ENCODE results near the gene DPEP3. TPM values are rescaled to one million over a fixed set of nuclear protein-coding genes. Genes with fewer than 3 reads are reported as not detected.

DPEP3 gene
- total and polyA plus RNA-seq, 10 of the 15 experiments (the other 5 are each of a cell fraction or from before 2014, with no cell fraction given): not detected

GRCh38 chr16:67996666-67997065 lies 16.4 kb upstream of the DPEP3 start:
- H3K4me2 ChIP-seq (ENCODE audit: control insufficient read depth, insufficient read depth): no peak overlapping the region
- ATAC-seq (no peak), FAIRE-seq (no peak), DNase-seq (ENCODE audit: low read depth, low spot score) (no peak)
- in situ Hi-C loops (cut with MboI) (no loop called here), intact Hi-C loops (cut with micrococcal nuclease; ENCODE audit: unreplicated experiment) (no loop called here)
- no peaks in the 10 kb centered on the region for H3K27me3 ChIP-seq (replicated peaks in 1 of 2; ENCODE audit: control insufficient read depth in 2 of 2, insufficient read depth in 2 of 2, low read length in 1 of 2)
- no peaks in the 10 kb centered on the region for H4K20me1 ChIP-seq (ENCODE audit: control insufficient read depth, insufficient read depth)
- H3K9me3 ChIP-seq (replicated peaks; ENCODE audit: control insufficient read depth, insufficient read depth, low read length): no peaks in the 10 kb centered on the region
- ChIA-PET RAD21 (ENCODE audit: unreplicated experiment) (no interaction called here), CTCF (interaction anchor here (1.2 to 1.4 kb wide), 3 partner anchors 25 to 113 kb away, joined by 3 to 4 read pairs (median 3); no protein-coding TSS in a partner anchor), SMC1A (ENCODE audit: uncharacterized antibody, unreplicated experiment) (no interaction called here), POLR2A (interaction anchor here (0.7 kb wide), 1 partner anchor 1697 kb away, joined by 4 read pairs; no protein-coding TSS in a partner anchor)
- H3K79me2 ChIP-seq (ENCODE audit: control insufficient read depth, insufficient read depth, low read length): no peaks in the 10 kb centered on the region
- H3K4me1 ChIP-seq (ENCODE audit: control insufficient read depth, insufficient read depth, low read length): peaks cover 40% of the 10 kb centered on the region
- no peak overlapping the region for H3K9ac ChIP-seq (ENCODE audit: control insufficient read depth, insufficient read depth, low read length)
- TF ChIP-seq HCFC1 (IDR thresholded peaks at IDR 0.05; ENCODE audit: low read length): no peak
- no peak for TF ChIP-seq IRF5 (IDR thresholded peaks at IDR 0.05; ENCODE audit: borderline replicate concordance)
- no peak for TF ChIP-seq GATAD2B (conservative IDR thresholded peaks at IDR 0.05; ENCODE audit: low read depth)
- TF ChIP-seq MXI1 (IDR thresholded peaks at IDR 0.05; ENCODE audit: low read depth, low read length): no peak
- no peak for TF ChIP-seq RELB (IDR thresholded peaks at IDR 0.05; ENCODE audit: low read depth)
- TF ChIP-seq IKZF1 (conservative IDR thresholded peaks at IDR 0.05): no peak
- TF ChIP-seq, protein P1, sequence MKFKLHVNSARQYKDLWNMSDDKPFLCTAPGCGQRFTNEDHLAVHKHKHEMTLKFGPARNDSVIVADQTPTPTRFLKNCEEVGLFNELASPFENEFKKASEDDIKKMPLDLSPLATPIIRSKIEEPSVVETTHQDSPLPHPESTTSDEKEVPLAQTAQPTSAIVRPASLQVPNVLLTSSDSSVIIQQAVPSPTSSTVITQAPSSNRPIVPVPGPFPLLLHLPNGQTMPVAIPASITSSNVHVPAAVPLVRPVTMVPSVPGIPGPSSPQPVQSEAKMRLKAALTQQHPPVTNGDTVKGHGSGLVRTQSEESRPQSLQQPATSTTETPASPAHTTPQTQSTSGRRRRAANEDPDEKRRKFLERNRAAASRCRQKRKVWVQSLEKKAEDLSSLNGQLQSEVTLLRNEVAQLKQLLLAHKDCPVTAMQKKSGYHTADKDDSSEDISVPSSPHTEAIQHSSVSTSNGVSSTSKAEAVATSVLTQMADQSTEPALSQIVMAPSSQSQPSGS (IDR thresholded peaks at IDR 0.05; ENCODE audit: low read length): no peak
- WGBS (ENCODE audit: insufficient coverage, insufficient replicate concordance, low lambda C conversion rate, missing lambda C conversion rate): 78% methylated on average over 5 of the region's 5 CpGs
- H2AFZ ChIP-seq (ENCODE audit: control insufficient read depth, low read depth, low read length): no peak overlapping the region
- H3K36me3 ChIP-seq (ENCODE audit: control insufficient read depth in 2 of 2, insufficient read depth in 2 of 2, low read length in 1 of 2): no peaks in the 10 kb centered on the region
- H3K27ac ChIP-seq (ENCODE audit: control insufficient read depth, insufficient read depth): no peak overlapping the region
- BruUV-seq (replicated peaks): no TSS peak
- H3K4me3 ChIP-seq: no peak overlapping the region

Data from GM12878 (cell line).